IMR-90 (cell line): ENCODE measurements around the gene ORC4. TPM values are rescaled to one million over a fixed set of nuclear protein-coding genes. Genes with fewer than 3 reads are reported as not detected.

Source experiments
- ATAC-seq: fragments of 200-7000 bp; cut with Tn5 transposase; 2 replicates; pipeline ENCODE4 v1.9.1; 2020; ENCODE audit warnings: low read depth, mild to moderate bottlenecking, moderate library complexity
- BruUV-seq: library from RNA; stranded (reverse); fragments of 400-500 nt; replicated peaks from 2 replicates; lab custom pipeline; 2021; lab: Mats Ljungman, UMichigan
- CTCF ChIA-PET: fragments of 300-600 bp; formaldehyde crosslinking; extraction: SDS; loops from one replicate; lab custom pipeline; 2021; ENCODE audit warnings: antibody characterized with exemption; lab: Yijun Ruan, JAX
- POLR2A ChIA-PET: fragments of 300-600 bp; sonication (Branson Sonifier 250); formaldehyde crosslinking; loops from one replicate; lab custom pipeline; 2022; ENCODE audit warnings: antibody characterized with exemption; ENCODE audit not compliant: unreplicated experiment; lab: Charles Lee
- DNase-seq: peaks from one replicate; pipeline ENCODE4 v3.0.0; 2013
- H2AFZ ChIP-seq: replicated peaks from 2 replicates; pipeline ENCODE3; 2013; ENCODE audit warnings: low read length, mild to moderate bottlenecking; ENCODE audit not compliant: poor library complexity
- H2AK5ac ChIP-seq: 2 replicates; pipeline ENCODE4 v1.6.1; 2013; ENCODE audit warnings: low read depth, low read length, inconsistent platforms
- H2AK9ac ChIP-seq: replicated peaks from 2 replicates; pipeline ENCODE3; 2013; ENCODE audit warnings: mild to moderate bottlenecking, low read depth, low read length, moderate library complexity; ENCODE audit not compliant: poor library complexity
- H2BK120ac ChIP-seq: 2 replicates; pipeline ENCODE4 v1.6.1; 2013; ENCODE audit warnings: low read depth, low read length, inconsistent platforms
- H2BK15ac ChIP-seq: 3 replicates; pipeline ENCODE4 v1.6.1; 2013; ENCODE audit warnings: low read depth, low read length, inconsistent platforms
- H2BK20ac ChIP-seq: 2 replicates; pipeline ENCODE4 v1.6.1; 2013; ENCODE audit warnings: low read depth, mild to moderate bottlenecking, inconsistent platforms, low read length, moderate library complexity
- H2BK5ac ChIP-seq: 2 replicates; pipeline ENCODE4 v1.6.1; 2013; ENCODE audit warnings: mild to moderate bottlenecking, low read depth, low read length, inconsistent platforms; ENCODE audit not compliant: poor library complexity, severe bottlenecking
- H3K14ac ChIP-seq: replicated peaks from 2 replicates; pipeline ENCODE4 v1.6.1; 2013; ENCODE audit warnings: low read depth, low read length, inconsistent platforms
- H3K18ac ChIP-seq: 2 replicates; pipeline ENCODE4 v1.6.1; 2013; ENCODE audit warnings: low read depth, low read length, control low read depth
- H3K23ac ChIP-seq: 2 replicates; pipeline ENCODE4 v1.6.1; 2013; ENCODE audit warnings: low read depth, low read length, inconsistent platforms
- H3K27ac ChIP-seq: 2 replicates; pipeline ENCODE4 v1.5.1; 2013; ENCODE audit warnings: mild to moderate bottlenecking, control low read depth, low read length; ENCODE audit not compliant: insufficient read depth
- H3K27me3 ChIP-seq: 2 replicates; pipeline ENCODE4 v1.6.1; 2013; ENCODE audit warnings: low read length; ENCODE audit not compliant: control insufficient read depth, insufficient read depth
- H3K36me3 ChIP-seq: 2 replicates; pipeline ENCODE4 v1.6.1; 2013; ENCODE audit warnings: low read length, mixed read lengths; ENCODE audit not compliant: control insufficient read depth, insufficient read depth
- H3K4ac ChIP-seq: 2 replicates; pipeline ENCODE4 v1.6.1; 2013; ENCODE audit warnings: low read depth, low read length, inconsistent platforms
- H3K4me1 ChIP-seq: 2 replicates; pipeline ENCODE4 v1.6.1; 2013; ENCODE audit warnings: low read length, mixed read lengths; ENCODE audit not compliant: control insufficient read depth, insufficient read depth
- H3K4me2 ChIP-seq: 2 replicates; pipeline ENCODE4 v1.6.1; 2013; ENCODE audit warnings: low read depth, mild to moderate bottlenecking, control low read depth, low read length, moderate library complexity
- H3K4me3 ChIP-seq: 2 replicates; pipeline ENCODE4 v1.5.1; 2013; ENCODE audit warnings: low read depth, mild to moderate bottlenecking, control low read depth, low read length, moderate library complexity; ENCODE audit not compliant: insufficient read depth
- H3K56ac ChIP-seq: 2 replicates; pipeline ENCODE4 v1.6.1; 2013; ENCODE audit warnings: low read length, inconsistent platforms; ENCODE audit not compliant: insufficient read depth; ENCODE audit errors: extremely low read depth
- H3K79me1 ChIP-seq, 2 experiments: 2 replicates each; pipeline ENCODE4 v1.6.1; 2013; ENCODE audit warnings: low read length in 2 of 2, inconsistent platforms in 1 of 2, low read depth in 1 of 2
- H3K9ac ChIP-seq: 2 replicates; pipeline ENCODE4 v1.6.1; 2013; ENCODE audit warnings: low read depth, low read length, control low read depth
- H3K9me1 ChIP-seq: 2 replicates; pipeline ENCODE4 v1.6.1; 2013; ENCODE audit warnings: low read length, inconsistent platforms; ENCODE audit not compliant: insufficient read depth
- H3K9me3 ChIP-seq: 2 replicates; pipeline ENCODE4 v1.6.1; 2013; ENCODE audit warnings: low read length; ENCODE audit not compliant: control insufficient read depth, insufficient read depth
- H4K20me1 ChIP-seq: 2 replicates; pipeline ENCODE4 v1.6.1; 2013; ENCODE audit warnings: low read length, inconsistent platforms; ENCODE audit not compliant: insufficient read depth
- H4K5ac ChIP-seq: 2 replicates; pipeline ENCODE4 v1.6.1; 2013; ENCODE audit warnings: mild to moderate bottlenecking, low read depth, low read length, control low read depth
- H4K8ac ChIP-seq, 2 experiments: 2 replicates each; pipeline ENCODE4 v1.6.1; 2013; ENCODE audit warnings: low read depth in 2 of 2, low read length in 2 of 2, control low read depth in 1 of 2, inconsistent platforms in 1 of 2
- H4K91ac ChIP-seq: 2 replicates; pipeline ENCODE4 v1.6.1; 2013; ENCODE audit warnings: low read depth, low read length, inconsistent platforms; ENCODE audit not compliant: insufficient read depth
- BHLHE40 ChIP-seq: fragments of 150-350 bp; IDR thresholded peaks from 2 replicates; pipeline ENCODE4 v1.6.1; 2016; ENCODE audit warnings: mild to moderate bottlenecking, low read depth, low read length
- CEBPB ChIP-seq: IDR thresholded peaks from 2 replicates; pipeline ENCODE4 v1.6.1; 2012; ENCODE audit warnings: low read depth, low read length, improper control_type of control experiment
- CHD1 ChIP-seq: IDR thresholded peaks from 2 replicates; pipeline ENCODE4 v1.6.1; 2012; ENCODE audit warnings: low read depth, low read length, improper control_type of control experiment
- FOS ChIP-seq: fragments of 150-350 bp; IDR thresholded peaks from 2 replicates; pipeline ENCODE4 v1.6.1; 2016; ENCODE audit warnings: low read depth, low read length
- MAFK ChIP-seq: IDR thresholded peaks from 2 replicates; pipeline ENCODE4 v1.6.1; 2012; ENCODE audit warnings: low read depth, low read length, improper control_type of control experiment
- MAZ ChIP-seq: IDR thresholded peaks from 2 replicates; pipeline ENCODE4 v1.6.1; 2012; ENCODE audit warnings: low read depth, mild to moderate bottlenecking, low read length, improper control_type of control experiment, moderate library complexity, borderline replicate concordance
- MXI1 ChIP-seq: IDR thresholded peaks from 2 replicates; pipeline ENCODE4 v1.6.1; 2012; ENCODE audit warnings: low read depth, mild to moderate bottlenecking, low read length, moderate library complexity, borderline replicate concordance
- NFE2L2 ChIP-seq: fragments of 150-350 bp; IDR thresholded peaks from 2 replicates; pipeline ENCODE4 v1.6.1; 2016; ENCODE audit warnings: low read depth, mild to moderate bottlenecking, low read length
- POLR2A ChIP-seq: IDR thresholded peaks from 2 replicates; pipeline ENCODE4 v1.6.1; 2012; ENCODE audit warnings: mild to moderate bottlenecking, low read depth, low read length
- RAD21 ChIP-seq: IDR thresholded peaks from 2 replicates; pipeline ENCODE4 v1.6.1; 2012; ENCODE audit warnings: low read length, improper control_type of control experiment
- RCOR1 ChIP-seq: IDR thresholded peaks from 2 replicates; pipeline ENCODE4 v1.6.1; 2012; ENCODE audit warnings: mild to moderate bottlenecking, low read length, improper control_type of control experiment; ENCODE audit not compliant: insufficient replicate concordance
- RFX5 ChIP-seq: IDR thresholded peaks from 2 replicates; pipeline ENCODE4 v1.8.0; 2012; ENCODE audit warnings: low read depth, mild to moderate bottlenecking, low read length, moderate library complexity
- SMC3 ChIP-seq: fragments of 150-350 bp; IDR thresholded peaks from 2 replicates; pipeline ENCODE4 v1.6.1; 2016; ENCODE audit warnings: low read depth, mild to moderate bottlenecking, antibody characterized with exemption, low read length, moderate library complexity
- WGBS, 2 experiments: methylation state at CpG; one replicate each; pipeline versions ENCODE4 v1.1.5 to v1.1.7; 2013; ENCODE audit warnings: missing lambda C conversion rate in 2 of 2; ENCODE audit not compliant: insufficient read length in 1 of 2; ENCODE audit errors: extremely low coverage in 2 of 2; 5-methylcytosine and 5-hydroxymethylcytosine counted together
- dilution Hi-C: fragments of 300-500 bp; cut with HindIII; formaldehyde crosslinking; loops from one replicate; pipeline ENCODE4 v1.14.3; 2018; ENCODE audit warnings: low sequenced_read_pairs; ENCODE audit not compliant: unreplicated experiment
- in situ Hi-C: fragments of 300-500 bp; cut with MboI; formaldehyde crosslinking; loops from 3 replicates; pipeline ENCODE4 v1.14.3; 2019; ENCODE audit warnings: low sequenced_read_pairs, inconsistent platforms, mixed read lengths
- intact Hi-C: fragments of 100-400 bp; cut with micrococcal nuclease; formaldehyde crosslinking; loops from 2 replicates; pipeline ENCODE4 v1.10.0; 2022
- polyA plus RNA-seq, 3 experiments: library from polyadenylated mRNA; depleted of rRNA; stranded (reverse); fragments of >200 nt; gene quantifications; 2 replicates each; pipeline ENCODE4 v1.2.3, GENCODE V29; 2012; ENCODE audit warnings: low replicate concordance in 1 of 3
- total RNA-seq: library from RNA; depleted of rRNA; stranded (reverse); fragments of >200 nt; gene quantifications from 2 replicates; pipeline ENCODE4 v1.2.3, GENCODE V29; 2012
- TF ChIP-seq, protein P1 (sequence below): conservative IDR thresholded peaks from 2 replicates; pipeline ENCODE4 v1.5.1; 2012; ENCODE audit warnings: mild to moderate bottlenecking, low read depth, low read length, improper control_type of control experiment
- TF ChIP-seq, protein P2 (sequence below): fragments of 150-350 bp; IDR thresholded peaks from 2 replicates; pipeline ENCODE4 v1.6.1; 2017; ENCODE audit warnings: mild to moderate bottlenecking, antibody characterized with exemption, low read length, low read depth
- TF ChIP-seq, protein P3 (sequence below): fragments of 150-350 bp; IDR thresholded peaks from 2 replicates; pipeline ENCODE4 v1.6.1; 2016; ENCODE audit warnings: low read depth, mild to moderate bottlenecking, low read length, moderate library complexity, borderline replicate concordance

The ORC4 gene
- total and polyA plus RNA-seq, 2 of the 4 experiments (the other 2 are of a cell fraction): 20.6 to 23.5 TPM

DNA sequence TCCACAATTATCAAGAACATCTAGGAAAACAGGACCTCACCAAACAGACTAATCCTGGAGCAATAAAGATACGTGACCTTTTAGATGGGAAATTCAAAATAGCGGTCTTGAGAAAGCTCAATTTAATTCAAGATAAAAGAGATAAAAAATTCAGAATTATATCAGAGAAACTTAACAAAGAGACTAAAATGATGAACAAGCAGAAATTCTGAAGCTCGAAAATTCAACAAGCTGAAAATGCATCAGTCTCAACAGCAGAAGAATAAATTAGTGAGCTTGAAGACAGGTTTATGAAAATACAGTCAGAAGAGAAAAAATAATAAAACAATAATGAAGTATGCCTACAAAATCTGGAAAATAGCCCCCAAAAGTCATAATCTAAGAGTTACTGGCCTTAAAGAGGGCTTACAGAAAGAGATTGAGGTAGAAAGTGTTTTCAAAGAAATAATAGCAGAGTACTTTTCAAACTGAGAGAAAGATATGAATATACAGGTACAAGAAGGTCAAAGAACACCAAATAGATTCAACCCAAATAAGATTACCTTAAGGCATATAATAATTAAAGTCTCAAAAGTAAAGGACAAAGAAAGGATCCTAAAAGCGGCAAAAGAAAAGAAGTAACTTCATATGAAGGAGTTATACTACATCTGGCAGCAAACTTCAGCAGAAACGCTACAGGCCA, 13.2 kb downstream of the ORC4 start:
- Histone ChIP-seq H3K14ac (no peak overlapping the region), H2BK120ac (no peak overlapping the region), H3K4me3 (no peak overlapping the region), H2BK15ac (no peak overlapping the region), H2BK5ac (no peak overlapping the region), H3K4me1 (no peaks in the 10 kb centered on the region), H3K4me2 (no peak overlapping the region), H3K56ac (no peak overlapping the region), H2AK5ac (no peak overlapping the region), H4K8ac (no peak overlapping the region), H3K9ac (no peak overlapping the region), H4K91ac (no peak overlapping the region), H3K23ac (no peak overlapping the region), H4K5ac (no peak overlapping the region), H3K9me1 (no peaks in the 10 kb centered on the region), H4K20me1 (no peaks in the 10 kb centered on the region; the same call in none of the 2 replicates), H3K9me3 (no peaks in the 10 kb centered on the region), H3K18ac (no peak overlapping the region), H3K27ac (no peak overlapping the region), H3K79me1 (peaks cover 18 to 37% of the 10 kb centered on the region in 2 experiments), H2BK20ac (no peak overlapping the region), H3K4ac (no peak overlapping the region), H3K27me3 (no peaks in the 10 kb centered on the region), H2AFZ (no peak overlapping the region), H2AK9ac (no peak overlapping the region), H3K36me3 (no peaks in the 10 kb centered on the region)
- in situ Hi-C loops: no loop called here
- ChIA-PET POLR2A (no interaction called here), CTCF (no interaction called here)
- TF ChIP-seq, protein P1, sequence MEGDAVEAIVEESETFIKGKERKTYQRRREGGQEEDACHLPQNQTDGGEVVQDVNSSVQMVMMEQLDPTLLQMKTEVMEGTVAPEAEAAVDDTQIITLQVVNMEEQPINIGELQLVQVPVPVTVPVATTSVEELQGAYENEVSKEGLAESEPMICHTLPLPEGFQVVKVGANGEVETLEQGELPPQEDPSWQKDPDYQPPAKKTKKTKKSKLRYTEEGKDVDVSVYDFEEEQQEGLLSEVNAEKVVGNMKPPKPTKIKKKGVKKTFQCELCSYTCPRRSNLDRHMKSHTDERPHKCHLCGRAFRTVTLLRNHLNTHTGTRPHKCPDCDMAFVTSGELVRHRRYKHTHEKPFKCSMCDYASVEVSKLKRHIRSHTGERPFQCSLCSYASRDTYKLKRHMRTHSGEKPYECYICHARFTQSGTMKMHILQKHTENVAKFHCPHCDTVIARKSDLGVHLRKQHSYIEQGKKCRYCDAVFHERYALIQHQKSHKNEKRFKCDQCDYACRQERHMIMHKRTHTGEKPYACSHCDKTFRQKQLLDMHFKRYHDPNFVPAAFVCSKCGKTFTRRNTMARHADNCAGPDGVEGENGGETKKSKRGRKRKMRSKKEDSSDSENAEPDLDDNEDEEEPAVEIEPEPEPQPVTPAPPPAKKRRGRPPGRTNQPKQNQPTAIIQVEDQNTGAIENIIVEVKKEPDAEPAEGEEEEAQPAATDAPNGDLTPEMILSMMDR: no peak
- TF ChIP-seq CEBPB: no peak
- no peak for TF ChIP-seq MXI1
- TF ChIP-seq MAFK: no peak
- TF ChIP-seq, protein P2, sequence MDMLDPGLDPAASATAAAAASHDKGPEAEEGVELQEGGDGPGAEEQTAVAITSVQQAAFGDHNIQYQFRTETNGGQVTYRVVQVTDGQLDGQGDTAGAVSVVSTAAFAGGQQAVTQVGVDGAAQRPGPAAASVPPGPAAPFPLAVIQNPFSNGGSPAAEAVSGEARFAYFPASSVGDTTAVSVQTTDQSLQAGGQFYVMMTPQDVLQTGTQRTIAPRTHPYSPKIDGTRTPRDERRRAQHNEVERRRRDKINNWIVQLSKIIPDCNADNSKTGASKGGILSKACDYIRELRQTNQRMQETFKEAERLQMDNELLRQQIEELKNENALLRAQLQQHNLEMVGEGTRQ: no peak
- TF ChIP-seq CHD1: no peak
- no peak for TF ChIP-seq MAZ
- TF ChIP-seq, protein P3, sequence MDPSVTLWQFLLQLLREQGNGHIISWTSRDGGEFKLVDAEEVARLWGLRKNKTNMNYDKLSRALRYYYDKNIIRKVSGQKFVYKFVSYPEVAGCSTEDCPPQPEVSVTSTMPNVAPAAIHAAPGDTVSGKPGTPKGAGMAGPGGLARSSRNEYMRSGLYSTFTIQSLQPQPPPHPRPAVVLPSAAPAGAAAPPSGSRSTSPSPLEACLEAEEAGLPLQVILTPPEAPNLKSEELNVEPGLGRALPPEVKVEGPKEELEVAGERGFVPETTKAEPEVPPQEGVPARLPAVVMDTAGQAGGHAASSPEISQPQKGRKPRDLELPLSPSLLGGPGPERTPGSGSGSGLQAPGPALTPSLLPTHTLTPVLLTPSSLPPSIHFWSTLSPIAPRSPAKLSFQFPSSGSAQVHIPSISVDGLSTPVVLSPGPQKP: no peak
- no peak for TF ChIP-seq SMC3
- TF ChIP-seq RFX5: no peak
- TF ChIP-seq RAD21: no peak
- TF ChIP-seq NFE2L2: no peak
- TF ChIP-seq FOS: no peak
- TF ChIP-seq POLR2A: no peak
- no peak for TF ChIP-seq RCOR1
- TF ChIP-seq BHLHE40: no peak
- intact Hi-C loops: no loop called here
- ATAC-seq: no peak
- WGBS, 2 experiments: no CpG with 5 or more reads among the region's 5 CpGs
- DNase-seq: no peak
- no TSS peak for BruUV-seq
- dilution Hi-C loops: no loop called here
